Fibroblast of gingiva (primary cell): ENCODE measurements around the gene TNS3.
"Not testable (repeated sequence)": the region's sequence is repeated elsewhere in the genome, so short reads cannot be mapped to it uniquely, and the experiment has no call there.

Source experiments
- DNase-seq: peaks from one replicate; pipeline ENCODE4 v3.0.0-alpha.2; 2011; ENCODE audit warnings: low read depth

TNS3 gene

GRCh38 chr7:47283497-47284131 is 298.3 kb downstream of the TNS3 start:
- no peak for DNase-seq

- DNase-seq: no peak
Observed at GRCh38 chr7:47282790-47283496, 299.0 kb downstream of the TNS3 start.

GRCh38 chr7:47281966-47282643 is 299.8 kb downstream of the TNS3 start:
- DNase-seq: no peak

GRCh38 chr7:47281161-47281560 is 300.8 kb downstream of the TNS3 start:
- DNase-seq: no peak

GRCh38 chr7:47280114-47280513 is 301.8 kb downstream of the TNS3 start:
- no peak for DNase-seq

- no peak for DNase-seq
Observed at GRCh38 chr7:47278043-47278442, 303.9 kb downstream of the TNS3 start.

GRCh38 chr7:47277321-47277781 is 304.6 kb downstream of the TNS3 start:
- DNase-seq: no peak

- DNase-seq: no peak
Observed at GRCh38 chr7:47273974-47274766, 307.7 kb downstream of the TNS3 start.

- no peak for DNase-seq
Observed at GRCh38 chr7:47273088-47273487, 308.8 kb downstream of the TNS3 start.

- no peak for DNase-seq
Observed at GRCh38 chr7:47271749-47272148, 310.2 kb downstream of the TNS3 start.

GRCh38 chr7:47268851-47269836 is 312.8 kb downstream of the TNS3 start:
- no peak for DNase-seq

GRCh38 chr7:47267346-47267745 is 314.6 kb downstream of the TNS3 start:
- DNase-seq: no peak

- peak; percentile 6 for DNase-seq
Observed at GRCh38 chr7:47266799-47267198, 315.1 kb downstream of the TNS3 start.

- peak; percentile 78 for DNase-seq
Observed at GRCh38 chr7:47266131-47266706, 315.7 kb downstream of the TNS3 start.

GRCh38 chr7:47265621-47266020 is 316.3 kb downstream of the TNS3 start:
- DNase-seq: no peak

- no peak for DNase-seq
Observed at GRCh38 chr7:47264021-47264651, 317.8 kb downstream of the TNS3 start.

GRCh38 chr7:47262881-47263280 is 319.0 kb downstream of the TNS3 start:
- DNase-seq: no peak

GRCh38 chr7:47262160-47262559 is 319.8 kb downstream of the TNS3 start:
- DNase-seq: not testable (repeated sequence)

- no peak for DNase-seq
Observed at GRCh38 chr7:47260270-47260669, 321.6 kb downstream of the TNS3 start.

GRCh38 chr7:47259682-47260081 is 322.2 kb downstream of the TNS3 start:
- DNase-seq: no peak
